CD4-positive, CD25-positive, alpha-beta regulatory T cell (primary cell): Measurements from ENCODE around the gene MASP1. TPM values are rescaled to one million over a fixed set of nuclear protein-coding genes. Genes with fewer than 3 reads are reported as not detected.
A peak's percentile ranks its signal among the peaks of the same experiment; 100 is the strongest.

ENCODE experiments used
- ATAC-seq, 2 donors: fragments of 150-1000 bp; cut with Tn5 transposase; one replicate each; pipeline ENCODE4 v1.10.0; 2021; ENCODE audit warnings: low read depth in 2 of 2, moderate number of reproducible peaks in 2 of 2, moderate library complexity in 1 of 2
- DNase-seq, 3 donors: peaks; one replicate each; pipeline versions ENCODE4 v3.0.0 to v3.0.0-alpha.2; 2012 to 2022; ENCODE audit warnings: mixed read lengths in 1 of 3
- H3K27ac ChIP-seq: one replicate; pipeline ENCODE4 v1.7.0; 2013; ENCODE audit warnings: mild to moderate bottlenecking, low read length; ENCODE audit not compliant: insufficient read depth, poor library complexity, severe bottlenecking
- H3K27me3 ChIP-seq: one replicate; pipeline ENCODE4 v1.7.0; 2013; ENCODE audit warnings: low read length; ENCODE audit not compliant: control insufficient read depth, insufficient read depth
- H3K36me3 ChIP-seq: one replicate; pipeline ENCODE4 v1.7.0; 2013; ENCODE audit warnings: mild to moderate bottlenecking, low read length, moderate library complexity; ENCODE audit not compliant: control insufficient read depth, insufficient read depth
- H3K4me1 ChIP-seq: 2 replicates; pipeline ENCODE4 v1.7.0; 2013; ENCODE audit warnings: mild to moderate bottlenecking, low read length; ENCODE audit not compliant: insufficient read depth, control insufficient read depth, poor library complexity, severe bottlenecking
- H3K4me3 ChIP-seq: one replicate; pipeline ENCODE4 v1.7.0; 2013; ENCODE audit warnings: low read depth, mild to moderate bottlenecking, low read length, moderate library complexity
- H3K9me3 ChIP-seq, 2 experiments: 1 replicate in 1 of 2; 2 replicates in 1 of 2; pipeline ENCODE4 v1.7.0; 2013; ENCODE audit warnings: low read length in 2 of 2, mild to moderate bottlenecking in 1 of 2, moderate library complexity in 1 of 2; ENCODE audit not compliant: control insufficient read depth in 2 of 2
- H3K27ac Mint-ChIP-seq, 3 donors: one replicate each; pipeline ENCODE4 v1.8.0; 2020 to 2022; ENCODE audit warnings: mild to moderate bottlenecking in 3 of 3, mixed read lengths in 3 of 3, moderate library complexity in 2 of 3
- H3K27me3 Mint-ChIP-seq: one replicate; pipeline ENCODE4 v1.8.0; 2022; ENCODE audit warnings: mild to moderate bottlenecking, mixed read lengths
- H3K36me3 Mint-ChIP-seq: one replicate; pipeline ENCODE4 v1.8.0; 2020; ENCODE audit warnings: mixed read lengths
- H3K4me1 Mint-ChIP-seq, 4 donors: one replicate each; pipeline ENCODE4 v1.8.0; 2020 to 2022; ENCODE audit warnings: mixed read lengths in 4 of 4, mild to moderate bottlenecking in 1 of 4
- H3K4me3 Mint-ChIP-seq, 4 donors: one replicate each; pipeline ENCODE4 v1.8.0; 2020 to 2022; ENCODE audit warnings: mild to moderate bottlenecking in 4 of 4, mixed read lengths in 4 of 4, moderate library complexity in 3 of 4
- H3K9me3 Mint-ChIP-seq, 7 donors: one replicate each; pipeline ENCODE4 v1.8.0; 2020 to 2022; ENCODE audit warnings: mixed read lengths in 7 of 7, mild to moderate bottlenecking in 3 of 7, moderate library complexity in 2 of 7
- polyA plus RNA-seq, 4 donors: library from polyadenylated mRNA; unstranded; fragments of 300-500 nt; fragmentation: Illumina TruSeq; gene quantifications; one replicate each; pipeline ENCODE4 v1.2.3, GENCODE V29; 2021
- total RNA-seq: library from RNA; stranded (reverse); gene quantifications from one replicate; pipeline ENCODE4 v1.2.3, GENCODE V29; 2022

The MASP1 gene
- total and polyA plus RNA-seq, 5 donors from 2014 or later: not detected

GRCh38 chr3:187322291-187322690 lies 30.8 kb upstream of the MASP1 start:
- peaks cover 18% of the 10 kb centered on the region for H3K27me3 ChIP-seq
- no peak for ATAC-seq
- H3K27me3 Mint-ChIP-seq: peaks cover 30% of the 10 kb centered on the region
- H3K27ac ChIP-seq: no peak overlapping the region
- peaks cover 0 to 17% (median 7%) of the 10 kb centered on the region in 4 donors for H3K4me1 Mint-ChIP-seq
- no peak overlapping the region for H3K27ac Mint-ChIP-seq
- no peaks in the 10 kb centered on the region for H3K9me3 ChIP-seq
- no peak overlapping the region for H3K4me3 Mint-ChIP-seq
- no peak overlapping the region for H3K4me3 ChIP-seq
- no peaks in the 10 kb centered on the region for H3K36me3 ChIP-seq
- no peaks in the 10 kb centered on the region for H3K9me3 Mint-ChIP-seq
- no peak for DNase-seq
- no peaks in the 10 kb centered on the region for H3K36me3 Mint-ChIP-seq
- peaks cover 10% of the 10 kb centered on the region for H3K4me1 ChIP-seq

- peaks cover 35% of the 10 kb centered on the region for H3K27me3 Mint-ChIP-seq
- no peaks in the 10 kb centered on the region for H3K36me3 Mint-ChIP-seq
- no peaks in the 10 kb centered on the region for H3K9me3 ChIP-seq
These were observed 30.2 kb upstream of the MASP1 start for GRCh38 chr3:187321766-187322165.

GRCh38 chr3:187319699-187320302 lies 28.3 kb upstream of the MASP1 start:
- DNase-seq (peak in 2 of 3 donors; percentile 23 to 73), ATAC-seq (peak; percentile 66 to 72)
- Histone ChIP-seq H3K9me3 (no peaks in the 10 kb centered on the region), H3K4me3 (no peak overlapping the region), H3K36me3 (no peaks in the 10 kb centered on the region), H3K4me1 (peaks cover 10% of the 10 kb centered on the region), H3K27ac (no peak overlapping the region), H3K27me3 (peaks cover 15% of the 10 kb centered on the region)
- H3K4me1 Mint-ChIP-seq: peaks cover 0 to 17% (median 7%) of the 10 kb centered on the region in 4 donors
- H3K9me3 Mint-ChIP-seq: no peaks in the 10 kb centered on the region
- H3K4me3 Mint-ChIP-seq: no peak overlapping the region
- no peaks in the 10 kb centered on the region for H3K36me3 Mint-ChIP-seq
- peaks cover 51% of the 10 kb centered on the region for H3K27me3 Mint-ChIP-seq
- no peak overlapping the region for H3K27ac Mint-ChIP-seq

More at GRCh38 chr3:187321766-187322165, 30.2 kb upstream of the MASP1 start:
- H3K4me3 Mint-ChIP-seq: no peak overlapping the region
- Histone ChIP-seq H3K27ac (no peak overlapping the region), H3K36me3 (no peaks in the 10 kb centered on the region), H3K27me3 (peaks cover 22% of the 10 kb centered on the region), H3K4me1 (peaks cover 10% of the 10 kb centered on the region), H3K4me3 (no peak overlapping the region)
- no peak overlapping the region for H3K27ac Mint-ChIP-seq
- ATAC-seq: no peak
- DNase-seq: peak in 1 of 3 donors; percentile 8
- no peaks in the 10 kb centered on the region for H3K9me3 Mint-ChIP-seq
- H3K4me1 Mint-ChIP-seq: peaks cover 0 to 17% (median 7%) of the 10 kb centered on the region in 4 donors

GRCh38 chr3:187318819-187319616 lies 27.5 kb upstream of the MASP1 start:
- H3K4me3 ChIP-seq: peak overlapping the region; percentile 47
- no peaks in the 10 kb centered on the region for H3K9me3 ChIP-seq
- H3K4me1 Mint-ChIP-seq: peaks cover 0 to 17% (median 7%) of the 10 kb centered on the region in 4 donors
- peaks cover 59% of the 10 kb centered on the region for H3K27me3 Mint-ChIP-seq
- H3K4me1 ChIP-seq: peaks cover 10% of the 10 kb centered on the region
- H3K9me3 Mint-ChIP-seq: no peaks in the 10 kb centered on the region
- H3K27ac Mint-ChIP-seq: no peak overlapping the region
- H3K27me3 ChIP-seq: peaks cover 10% of the 10 kb centered on the region
- DNase-seq (peak; percentile 13 to 66 (median 57)), ATAC-seq (no peak)
- no peaks in the 10 kb centered on the region for H3K36me3 ChIP-seq
- no peak overlapping the region for H3K27ac ChIP-seq
- H3K36me3 Mint-ChIP-seq: no peaks in the 10 kb centered on the region
- peak overlapping the region in 1 of 4 donors; percentile 50 for H3K4me3 Mint-ChIP-seq

- Mint-ChIP-seq H3K9me3 (peaks cover 0 to 2% (median 0%) of the 10 kb centered on the region in 7 donors), H3K27me3 (peaks cover 65% of the 10 kb centered on the region), H3K4me1 (peaks cover 0 to 14% (median 6%) of the 10 kb centered on the region in 4 donors), H3K4me3 (no peak overlapping the region), H3K36me3 (no peaks in the 10 kb centered on the region), H3K27ac (no peak overlapping the region)
- ATAC-seq (no peak), DNase-seq (no peak)
- H3K4me1 ChIP-seq: peaks cover 10% of the 10 kb centered on the region
- H3K4me3 ChIP-seq: no peak overlapping the region
- no peaks in the 10 kb centered on the region for H3K9me3 ChIP-seq
- H3K27me3 ChIP-seq: peaks cover 22% of the 10 kb centered on the region
- H3K27ac ChIP-seq: no peak overlapping the region
- H3K36me3 ChIP-seq: no peaks in the 10 kb centered on the region
These were observed 24.3 kb upstream of the MASP1 start for GRCh38 chr3:187315872-187316271.

- no peaks in the 10 kb centered on the region for H3K36me3 Mint-ChIP-seq
- no peaks in the 10 kb centered on the region for H3K36me3 ChIP-seq
- H3K27me3 Mint-ChIP-seq: peaks cover 60% of the 10 kb centered on the region
- H3K4me1 ChIP-seq: peaks cover 7% of the 10 kb centered on the region
- DNase-seq (no peak), ATAC-seq (no peak)
- H3K27ac Mint-ChIP-seq: no peak overlapping the region
- H3K27ac ChIP-seq: no peak overlapping the region
- H3K4me3 Mint-ChIP-seq: no peak overlapping the region
- H3K4me1 Mint-ChIP-seq: peaks cover 0 to 8% (median 3%) of the 10 kb centered on the region in 4 donors
- no peak overlapping the region for H3K4me3 ChIP-seq
- H3K9me3 ChIP-seq: no peaks in the 10 kb centered on the region
- peaks cover 22% of the 10 kb centered on the region for H3K27me3 ChIP-seq
- peaks cover 0 to 2% (median 0%) of the 10 kb centered on the region in 7 donors for H3K9me3 Mint-ChIP-seq
These were observed 22.6 kb upstream of the MASP1 start for GRCh38 chr3:187314176-187314575.

GRCh38 chr3:187310954-187311470 lies 19.5 kb upstream of the MASP1 start:
- peaks cover 17% of the 10 kb centered on the region for H3K27me3 ChIP-seq
- DNase-seq (no peak), ATAC-seq (no peak)
- H3K36me3 Mint-ChIP-seq: no peaks in the 10 kb centered on the region
- H3K27ac ChIP-seq: no peak overlapping the region
- peaks cover 0 to 2% (median 0%) of the 10 kb centered on the region in 7 donors for H3K9me3 Mint-ChIP-seq
- no peaks in the 10 kb centered on the region for H3K9me3 ChIP-seq
- H3K4me3 ChIP-seq: no peak overlapping the region
- H3K27me3 Mint-ChIP-seq: peaks cover 44% of the 10 kb centered on the region
- no peaks in the 10 kb centered on the region for H3K4me1 ChIP-seq
- no peak overlapping the region for H3K4me3 Mint-ChIP-seq
- no peaks in the 10 kb centered on the region for H3K36me3 ChIP-seq
- no peak overlapping the region for H3K27ac Mint-ChIP-seq
- no peaks in the 10 kb centered on the region for H3K4me1 Mint-ChIP-seq
